ENCODE data around the gene CDADC1.

DNA sequence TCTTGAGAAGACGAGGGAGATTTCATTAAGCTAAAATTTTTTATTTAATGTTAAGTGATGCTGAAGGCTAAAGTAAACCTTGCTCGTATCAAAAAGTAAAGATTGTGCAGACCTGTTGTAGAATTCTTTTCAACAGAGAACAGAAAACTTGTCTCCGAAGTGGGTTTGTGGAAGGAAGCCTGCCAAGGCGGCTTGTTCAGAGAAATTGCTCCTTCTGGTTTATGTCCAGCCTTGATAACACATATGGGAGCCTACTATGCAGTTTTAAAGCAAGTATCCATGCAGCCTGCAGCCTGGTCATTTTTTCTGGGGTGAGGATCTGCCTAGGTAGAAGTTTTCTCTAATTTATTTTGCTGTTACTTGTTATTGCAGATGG, 26.1 kb upstream of the CDADC1 start:
- TF ChIP-seq, protein P1, sequence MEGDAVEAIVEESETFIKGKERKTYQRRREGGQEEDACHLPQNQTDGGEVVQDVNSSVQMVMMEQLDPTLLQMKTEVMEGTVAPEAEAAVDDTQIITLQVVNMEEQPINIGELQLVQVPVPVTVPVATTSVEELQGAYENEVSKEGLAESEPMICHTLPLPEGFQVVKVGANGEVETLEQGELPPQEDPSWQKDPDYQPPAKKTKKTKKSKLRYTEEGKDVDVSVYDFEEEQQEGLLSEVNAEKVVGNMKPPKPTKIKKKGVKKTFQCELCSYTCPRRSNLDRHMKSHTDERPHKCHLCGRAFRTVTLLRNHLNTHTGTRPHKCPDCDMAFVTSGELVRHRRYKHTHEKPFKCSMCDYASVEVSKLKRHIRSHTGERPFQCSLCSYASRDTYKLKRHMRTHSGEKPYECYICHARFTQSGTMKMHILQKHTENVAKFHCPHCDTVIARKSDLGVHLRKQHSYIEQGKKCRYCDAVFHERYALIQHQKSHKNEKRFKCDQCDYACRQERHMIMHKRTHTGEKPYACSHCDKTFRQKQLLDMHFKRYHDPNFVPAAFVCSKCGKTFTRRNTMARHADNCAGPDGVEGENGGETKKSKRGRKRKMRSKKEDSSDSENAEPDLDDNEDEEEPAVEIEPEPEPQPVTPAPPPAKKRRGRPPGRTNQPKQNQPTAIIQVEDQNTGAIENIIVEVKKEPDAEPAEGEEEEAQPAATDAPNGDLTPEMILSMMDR (conservative IDR thresholded peaks at IDR 0.05 in 1 of 2, IDR thresholded peaks at IDR 0.05 in 1 of 2; ENCODE audit: low read depth in 1 of 2, low read length in 2 of 2), result no peak
- no peak for TF ChIP-seq EZH2 (IDR thresholded peaks at IDR 0.05; ENCODE audit: low read length, missing control alignments)
